GM06990 (cell line): ENCODE data around the gene LRRC1.

Source experiments
- DNase-seq: peaks from one replicate; pipeline ENCODE4 v3.0.0-alpha.2; 2011; ENCODE audit not compliant: insufficient read length; ENCODE audit errors: extremely low read depth
- H3K27me3 ChIP-seq: replicated peaks from 2 replicates; pipeline ENCODE4 v1.6.0; 2011; ENCODE audit warnings: low read length; ENCODE audit not compliant: control insufficient read depth, insufficient read depth
- H3K36me3 ChIP-seq: 2 replicates; pipeline ENCODE4 v1.5.1; 2011; ENCODE audit warnings: low read length; ENCODE audit not compliant: control insufficient read depth, insufficient read depth
- H3K4me3 ChIP-seq: replicated peaks from 2 replicates; pipeline ENCODE4 v1.5.1; 2011; ENCODE audit warnings: low read depth, mild to moderate bottlenecking, control low read depth, low read length
- TF ChIP-seq, protein P1 (sequence below): IDR thresholded peaks from 2 replicates; pipeline ENCODE4 v1.5.1; 2011; ENCODE audit warnings: low read length, control low read depth, mild to moderate bottlenecking, inconsistent platforms; ENCODE audit not compliant: insufficient read depth, poor library complexity, severe bottlenecking

Gene LRRC1

DNA sequence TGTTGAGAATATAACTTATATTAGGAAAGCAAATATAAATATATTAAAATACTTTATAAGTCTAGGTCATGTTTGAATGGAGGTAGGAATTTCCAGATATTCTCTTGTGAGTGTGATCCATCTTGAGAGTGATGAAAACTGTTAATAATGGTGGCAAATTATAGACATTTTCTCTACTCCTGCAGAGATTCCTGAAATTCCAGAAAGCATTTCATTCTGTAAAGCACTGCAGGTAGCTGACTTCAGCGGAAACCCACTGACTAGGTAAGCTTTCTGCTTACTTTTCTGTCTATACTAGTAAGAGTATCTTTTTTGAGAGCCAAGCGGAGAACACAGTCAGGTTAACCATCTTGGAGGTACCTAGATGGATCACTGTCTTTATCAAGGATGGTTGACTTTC lies 84.0 kb downstream of the LRRC1 start:
- no peak overlapping the region for H3K4me3 ChIP-seq
- H3K27me3 ChIP-seq, result no peaks in the 10 kb centered on the region
- H3K36me3 ChIP-seq, result no peaks in the 10 kb centered on the region
- TF ChIP-seq, protein P1, sequence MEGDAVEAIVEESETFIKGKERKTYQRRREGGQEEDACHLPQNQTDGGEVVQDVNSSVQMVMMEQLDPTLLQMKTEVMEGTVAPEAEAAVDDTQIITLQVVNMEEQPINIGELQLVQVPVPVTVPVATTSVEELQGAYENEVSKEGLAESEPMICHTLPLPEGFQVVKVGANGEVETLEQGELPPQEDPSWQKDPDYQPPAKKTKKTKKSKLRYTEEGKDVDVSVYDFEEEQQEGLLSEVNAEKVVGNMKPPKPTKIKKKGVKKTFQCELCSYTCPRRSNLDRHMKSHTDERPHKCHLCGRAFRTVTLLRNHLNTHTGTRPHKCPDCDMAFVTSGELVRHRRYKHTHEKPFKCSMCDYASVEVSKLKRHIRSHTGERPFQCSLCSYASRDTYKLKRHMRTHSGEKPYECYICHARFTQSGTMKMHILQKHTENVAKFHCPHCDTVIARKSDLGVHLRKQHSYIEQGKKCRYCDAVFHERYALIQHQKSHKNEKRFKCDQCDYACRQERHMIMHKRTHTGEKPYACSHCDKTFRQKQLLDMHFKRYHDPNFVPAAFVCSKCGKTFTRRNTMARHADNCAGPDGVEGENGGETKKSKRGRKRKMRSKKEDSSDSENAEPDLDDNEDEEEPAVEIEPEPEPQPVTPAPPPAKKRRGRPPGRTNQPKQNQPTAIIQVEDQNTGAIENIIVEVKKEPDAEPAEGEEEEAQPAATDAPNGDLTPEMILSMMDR, result no peak
- no peak for DNase-seq

DNA sequence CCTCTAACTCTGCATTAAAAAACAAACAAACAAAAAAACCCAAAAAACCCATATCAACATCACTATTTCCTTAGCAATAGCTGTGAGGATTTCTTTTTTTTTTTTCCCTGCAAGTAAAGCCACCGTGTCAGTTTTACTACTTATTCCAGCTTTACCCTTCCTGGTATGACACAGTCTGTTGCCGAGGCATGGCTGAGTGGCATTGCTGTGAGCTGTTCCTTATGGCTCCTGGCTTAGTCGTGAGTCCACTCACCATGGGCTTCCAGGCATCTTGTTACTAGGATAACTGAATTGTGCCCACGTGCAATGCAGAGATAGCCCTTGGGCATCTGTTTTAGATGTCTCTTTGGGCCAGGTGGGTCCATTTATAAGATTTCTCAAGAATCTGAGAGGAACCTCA lies 84.8 kb downstream of the LRRC1 start:
- Histone ChIP-seq H3K36me3 (no peaks in the 10 kb centered on the region), H3K4me3 (no peak overlapping the region), H3K27me3 (no peaks in the 10 kb centered on the region)
- no peak for DNase-seq
- TF ChIP-seq, protein P1, result no peak

DNA sequence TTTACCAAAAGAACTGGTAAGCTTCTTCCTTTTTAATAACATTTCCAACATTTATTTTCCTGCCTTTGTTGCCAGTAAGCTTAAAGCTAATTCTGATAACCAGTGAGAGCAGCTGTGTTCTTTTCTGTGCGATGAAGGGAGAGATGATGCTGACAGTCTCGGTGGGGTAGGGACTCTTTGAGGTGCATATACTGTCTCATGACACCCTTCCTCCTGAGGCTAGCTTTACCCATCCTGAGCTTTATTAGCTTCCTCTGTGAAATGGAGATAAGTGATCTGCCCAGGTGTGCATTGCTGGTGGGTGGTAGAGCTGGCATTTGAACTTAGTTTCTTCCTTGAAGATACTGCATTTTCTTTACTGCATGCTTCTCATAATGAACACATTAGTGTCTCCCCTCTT lies 92.5 kb downstream of the LRRC1 start:
- no peaks in the 10 kb centered on the region; the same call in 1 of the 2 replicates for H3K27me3 ChIP-seq

DNA sequence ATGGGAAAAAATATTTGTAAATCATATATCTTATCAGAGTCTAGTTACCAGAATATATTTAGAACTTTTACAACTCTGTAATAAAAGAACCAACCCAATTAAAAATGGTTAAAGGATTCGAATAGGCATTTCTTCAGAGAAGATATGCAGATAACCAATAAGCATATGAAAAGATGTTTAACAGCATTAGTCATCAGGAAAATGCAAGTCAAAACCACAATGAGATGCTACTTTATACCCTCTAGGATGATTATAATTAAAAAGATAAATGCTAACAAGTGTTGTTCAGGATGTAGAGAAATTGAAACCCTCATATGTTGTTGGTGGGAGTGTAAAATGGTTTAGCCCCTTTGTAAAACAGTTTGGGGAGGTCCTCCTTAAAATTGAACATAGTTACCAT lies 94.1 kb downstream of the LRRC1 start:
- TF ChIP-seq, protein P1, result no peak
- Histone ChIP-seq H3K4me3 (no peak overlapping the region), H3K27me3 (no peaks in the 10 kb centered on the region; the same call in 1 of the 2 replicates), H3K36me3 (no peaks in the 10 kb centered on the region)
- no peak for DNase-seq

More for the DNA sequence above, 92.5 kb downstream of the LRRC1 start:
- TF ChIP-seq, protein P1, result no peak
- Histone ChIP-seq H3K4me3 (no peak overlapping the region), H3K36me3 (no peaks in the 10 kb centered on the region)
- no peak for DNase-seq

DNA sequence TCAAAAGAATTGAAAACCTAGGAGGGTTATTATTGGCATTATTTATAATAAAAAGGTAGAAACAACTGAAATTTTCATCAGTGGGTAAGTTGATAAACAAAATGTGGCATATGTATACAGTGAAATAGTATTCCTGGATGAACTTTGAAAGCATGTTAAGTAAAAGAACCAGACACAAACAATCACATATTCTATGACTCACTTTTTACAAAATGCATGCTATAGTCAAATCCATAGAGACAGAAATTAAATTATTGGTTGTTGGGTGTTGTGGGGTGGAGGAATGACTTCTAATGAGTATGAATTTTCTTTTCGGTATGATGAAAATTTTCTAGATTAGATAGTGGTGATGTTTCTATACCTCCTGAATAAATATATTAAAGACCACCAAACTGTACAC lies 94.6 kb downstream of the LRRC1 start:
- TF ChIP-seq, protein P1, result no peak
- no peaks in the 10 kb centered on the region for H3K36me3 ChIP-seq
- DNase-seq, result no peak
- H3K27me3 ChIP-seq, result no peaks in the 10 kb centered on the region; the same call in 1 of the 2 replicates
- H3K4me3 ChIP-seq, result no peak overlapping the region

DNA sequence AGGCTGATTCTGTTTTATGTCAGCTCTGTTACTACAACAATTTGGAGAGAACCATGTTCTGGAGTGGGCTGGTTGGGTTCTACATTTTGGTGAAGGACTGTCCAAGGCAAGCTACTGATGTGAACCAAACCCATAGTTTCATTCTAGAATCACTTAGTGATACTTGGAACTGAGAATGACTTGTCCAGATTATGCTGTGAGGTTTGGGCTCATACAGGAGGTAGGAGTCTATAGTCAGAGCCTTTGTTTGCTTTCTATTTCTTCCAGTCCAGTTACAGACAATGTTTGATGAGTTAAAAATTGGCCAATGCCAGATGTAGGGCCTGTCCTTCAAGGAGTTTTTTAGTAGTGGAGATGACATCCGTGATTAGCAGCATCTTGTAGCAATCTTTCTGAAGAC lies 97.9 kb downstream of the LRRC1 start:
- Histone ChIP-seq H3K4me3 (no peak overlapping the region), H3K36me3 (no peaks in the 10 kb centered on the region), H3K27me3 (no peaks in the 10 kb centered on the region)
- DNase-seq, result no peak
- TF ChIP-seq, protein P1, result no peak
